Measurements from ENCODE around the gene GABBR2.

GABBR2 gene

GRCh38 chr9:98708933-98709911 is at the start of gene GABBR2:
GABBR2 (minus strand) TSS chr9:98708935; CDS start chr9:98708737, 198 bp downstream.
- DNase-seq (ENCODE audit: low spot score): no peak

DNA sequence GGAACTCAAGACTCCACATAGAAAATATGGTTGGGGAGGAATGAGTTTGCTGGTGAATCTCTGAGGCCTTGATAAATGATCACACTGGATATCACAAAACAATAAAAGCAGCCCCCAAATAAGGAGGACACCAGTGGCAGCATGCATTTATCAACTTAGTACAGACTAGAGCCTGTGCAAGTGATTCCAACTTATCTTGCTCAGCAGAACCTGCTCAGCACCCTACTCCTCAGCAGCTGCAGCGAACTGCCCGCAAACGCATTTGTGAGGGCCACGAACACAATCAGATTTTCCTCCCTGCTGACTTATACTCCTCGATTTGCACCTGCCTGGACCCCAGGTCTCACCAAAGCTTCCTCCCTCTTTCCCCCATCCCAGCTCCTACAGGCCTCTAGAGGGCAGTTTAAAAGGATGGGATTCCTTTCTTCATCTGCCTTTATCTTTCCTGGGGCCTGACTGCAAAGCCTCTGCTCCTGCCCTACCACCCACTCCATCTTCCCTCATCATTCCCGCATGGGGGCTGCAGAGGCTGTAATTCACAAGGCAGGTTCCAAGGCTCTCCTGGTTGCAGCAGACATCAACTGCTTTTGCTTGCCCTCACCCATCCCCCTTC is 46.4 kb upstream of the GABBR2 start:
- DNase-seq (ENCODE audit: low spot score): no peak

GRCh38 chr9:98751210-98751609 is 42.5 kb upstream of the GABBR2 start:
- no peak for DNase-seq (ENCODE audit: low spot score)

- no peak for DNase-seq (ENCODE audit: low spot score)
Measured at GRCh38 chr9:98750364-98751060, 41.8 kb upstream of the GABBR2 start.

DNA sequence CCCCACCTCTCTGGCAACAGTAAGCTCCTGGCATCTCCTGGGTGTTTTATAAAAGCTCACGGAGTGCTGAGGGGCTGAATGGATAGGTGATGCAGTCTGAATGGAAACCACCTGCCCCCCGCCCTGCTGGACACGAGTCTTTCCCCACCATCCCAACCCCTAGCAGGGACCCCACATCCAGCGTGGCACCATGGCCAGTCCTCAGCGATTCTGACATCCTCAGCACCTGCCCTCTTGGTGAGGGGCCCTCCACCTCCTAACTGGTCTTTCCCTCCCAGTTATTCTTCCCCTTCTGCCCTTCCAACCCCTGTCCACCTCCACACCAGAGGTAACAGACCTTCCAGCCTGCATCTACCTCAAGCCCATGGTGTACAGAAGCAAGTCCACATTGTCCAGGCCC is 38.7 kb upstream of the GABBR2 start:
- DNase-seq (ENCODE audit: low spot score): no peak

- DNase-seq (ENCODE audit: low spot score): no peak
Measured at GRCh38 chr9:98745470-98745869, 36.7 kb upstream of the GABBR2 start.

- DNase-seq (ENCODE audit: low spot score): no peak
Measured at GRCh38 chr9:98743818-98744611, 35.3 kb upstream of the GABBR2 start.

DNA sequence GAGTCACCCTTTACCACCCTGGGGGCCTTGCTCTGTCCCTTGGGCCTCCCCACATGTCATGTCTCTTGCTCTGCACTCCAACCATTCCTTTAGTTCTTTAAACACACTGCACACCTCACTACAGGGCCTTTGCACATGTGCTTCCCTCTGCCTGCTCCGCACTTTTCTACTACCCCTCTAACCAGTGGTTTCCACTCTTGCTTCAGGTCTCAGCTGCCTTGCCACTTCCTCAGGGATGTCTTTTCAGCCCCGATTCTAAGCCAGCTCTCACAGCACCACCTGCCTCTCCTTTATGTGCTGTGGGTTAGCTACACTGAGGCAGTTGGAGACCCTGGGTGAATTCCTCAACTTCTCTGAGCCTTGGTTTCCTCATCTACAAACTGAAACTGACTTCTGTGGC is 34.6 kb upstream of the GABBR2 start:
- no peak for DNase-seq (ENCODE audit: low spot score)

DNA sequence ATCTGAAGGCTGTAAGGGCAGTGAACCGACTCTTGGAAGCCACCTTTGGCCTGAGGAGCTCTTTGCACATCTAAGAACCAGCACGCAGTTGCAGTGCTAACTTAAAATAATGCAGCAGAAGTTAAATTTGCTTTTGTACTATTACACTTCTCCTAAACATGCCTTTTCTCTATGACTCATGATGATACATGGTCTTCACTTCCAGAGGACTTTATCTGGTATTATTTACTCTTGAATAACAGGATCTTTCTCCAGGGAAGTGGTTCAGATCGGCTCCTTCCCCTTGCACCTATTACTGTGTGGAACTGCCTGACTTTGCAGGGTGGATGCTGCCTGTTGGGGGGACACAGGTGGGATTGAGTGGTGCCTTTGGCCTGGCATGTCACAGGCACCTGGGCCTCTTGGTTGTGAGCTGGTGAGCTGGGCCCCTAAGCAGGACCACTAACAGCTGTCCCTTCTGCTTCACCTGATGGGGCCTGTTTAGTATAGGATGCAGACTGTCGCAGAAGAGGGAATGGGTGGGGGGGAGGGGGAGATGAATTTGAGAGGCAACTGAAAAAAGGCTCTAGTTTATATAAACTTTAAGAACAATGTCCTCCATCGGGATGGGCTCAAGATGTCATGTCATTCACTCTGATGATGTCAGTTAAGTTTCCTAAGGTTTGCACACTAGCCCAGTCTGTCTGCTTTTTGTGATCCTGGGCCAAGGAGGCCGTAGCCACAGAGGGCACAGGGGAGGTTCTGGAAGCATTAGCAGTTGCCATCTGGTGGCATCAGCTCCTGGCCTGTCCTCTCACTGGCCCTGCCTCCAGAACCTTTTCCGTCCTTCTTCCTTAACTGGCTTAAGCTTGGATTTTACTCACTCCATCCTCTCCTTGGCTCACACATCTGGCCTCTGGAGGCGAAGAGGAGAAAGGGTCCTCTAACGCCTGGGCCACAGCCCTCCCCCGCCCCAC is 33.9 kb upstream of the GABBR2 start:
- DNase-seq (ENCODE audit: low spot score): no peak

- DNase-seq (ENCODE audit: low spot score): no peak
Measured at GRCh38 chr9:98740226-98740881, 31.6 kb upstream of the GABBR2 start.

DNA sequence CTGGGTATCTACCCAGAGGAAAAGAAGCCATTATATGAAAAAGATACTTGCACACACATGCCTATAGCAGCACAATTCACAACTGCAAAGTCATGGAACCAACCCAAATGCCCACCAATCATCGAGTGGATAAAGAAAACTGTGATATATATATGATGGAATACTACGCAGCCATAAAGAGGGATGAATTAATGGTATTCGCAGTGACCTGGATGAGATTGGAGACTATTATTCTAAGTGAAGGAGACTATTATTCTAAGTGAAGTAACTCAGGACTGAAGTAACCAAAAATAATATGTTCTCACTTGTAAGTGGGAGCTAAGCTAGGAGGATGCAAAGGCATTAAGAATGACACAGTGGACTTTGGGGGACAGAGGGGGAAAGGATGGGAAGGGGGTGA is 30.0 kb upstream of the GABBR2 start:
- DNase-seq (ENCODE audit: low spot score): no peak

- DNase-seq (ENCODE audit: low spot score): no peak
Measured at GRCh38 chr9:98736226-98736625, 27.5 kb upstream of the GABBR2 start.

DNA sequence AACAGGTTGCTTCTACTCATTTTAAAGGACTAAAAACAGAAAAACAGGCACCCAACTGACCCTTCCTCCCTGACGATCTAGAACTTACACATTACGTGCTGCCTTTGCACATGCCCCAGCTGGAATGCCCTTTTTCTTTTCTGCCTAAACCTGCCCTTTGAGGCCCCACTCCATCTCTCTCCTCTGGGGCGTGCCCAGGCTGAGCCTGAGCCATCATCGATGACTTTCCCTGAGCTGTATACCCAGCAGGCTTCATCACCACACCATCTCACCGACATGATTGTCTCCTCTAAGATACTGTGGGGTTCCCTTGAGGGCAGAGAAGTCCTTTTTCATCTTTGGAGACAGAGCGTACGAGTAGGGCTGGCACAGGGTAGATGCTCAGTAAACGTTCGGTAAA is 24.1 kb upstream of the GABBR2 start:
- no peak for DNase-seq (ENCODE audit: low spot score)

GRCh38 chr9:98732091-98732490 is 23.4 kb upstream of the GABBR2 start:
- DNase-seq (ENCODE audit: low spot score): no peak

DNA sequence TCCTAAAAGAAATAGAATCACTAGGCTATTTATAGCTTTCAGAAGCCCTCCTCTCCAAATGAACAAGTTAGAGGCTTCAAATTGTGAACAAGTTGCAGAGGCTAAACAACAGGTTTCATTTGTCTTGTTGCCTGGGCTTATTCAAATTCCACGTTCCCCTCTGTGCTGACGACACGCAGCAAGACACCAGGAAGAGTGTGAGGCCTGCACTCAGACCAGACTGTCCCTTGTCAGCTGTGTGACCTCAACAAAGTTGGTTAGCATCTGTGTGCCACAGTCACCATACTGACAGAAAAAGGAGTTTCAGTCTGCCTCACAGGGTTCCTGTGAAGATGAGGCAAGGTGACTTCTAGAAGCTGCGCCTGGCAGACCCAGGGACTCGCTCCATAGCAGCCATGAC is 22.1 kb upstream of the GABBR2 start:
- DNase-seq (ENCODE audit: low spot score): no peak

DNA sequence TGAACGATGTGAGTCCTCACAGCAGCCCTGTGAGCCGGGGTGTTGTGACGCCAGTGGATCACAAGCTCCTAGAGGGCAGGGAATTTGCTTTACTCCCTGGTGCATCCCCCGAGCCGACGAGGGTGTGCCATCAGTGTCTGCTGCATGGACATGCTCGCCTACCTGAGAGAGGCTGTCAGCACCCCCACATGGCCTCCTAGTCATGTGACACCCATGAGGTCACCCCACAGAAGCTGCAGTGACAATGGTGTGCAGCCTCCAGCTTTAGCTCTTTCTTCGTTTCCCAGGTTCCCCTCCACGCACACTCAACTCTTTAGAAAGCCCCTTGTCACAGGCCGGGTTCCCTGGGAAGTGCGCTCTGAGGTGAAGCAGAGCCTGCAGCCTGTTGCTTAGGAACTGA is 19.8 kb upstream of the GABBR2 start:
- DNase-seq (ENCODE audit: low spot score): no peak

DNA sequence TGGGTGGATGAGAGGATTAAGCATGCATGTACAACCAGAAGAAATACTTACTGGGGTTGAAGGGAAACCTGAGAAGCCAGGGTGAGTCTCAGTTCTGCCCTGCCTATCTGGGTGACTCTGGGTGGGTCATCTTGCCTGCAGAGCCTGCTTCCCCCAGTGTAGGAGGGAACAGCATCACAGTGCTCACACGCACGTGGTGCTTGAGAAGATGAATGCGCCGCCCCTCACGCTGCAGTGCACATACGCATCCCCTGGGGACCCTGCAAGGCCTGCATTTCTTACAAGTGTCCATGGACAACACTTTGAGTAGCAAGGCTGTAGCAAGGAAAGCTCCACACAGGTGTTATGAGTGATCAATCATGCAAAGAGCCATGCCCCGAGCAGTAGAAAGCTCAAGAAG is 18.7 kb upstream of the GABBR2 start:
- no peak for DNase-seq (ENCODE audit: low spot score)

- DNase-seq (ENCODE audit: low spot score): peak; percentile 34
Measured at GRCh38 chr9:98726735-98727134, 18.0 kb upstream of the GABBR2 start.

- no peak for DNase-seq (ENCODE audit: low spot score)
Measured at GRCh38 chr9:98724810-98725530, 16.2 kb upstream of the GABBR2 start.

DNA sequence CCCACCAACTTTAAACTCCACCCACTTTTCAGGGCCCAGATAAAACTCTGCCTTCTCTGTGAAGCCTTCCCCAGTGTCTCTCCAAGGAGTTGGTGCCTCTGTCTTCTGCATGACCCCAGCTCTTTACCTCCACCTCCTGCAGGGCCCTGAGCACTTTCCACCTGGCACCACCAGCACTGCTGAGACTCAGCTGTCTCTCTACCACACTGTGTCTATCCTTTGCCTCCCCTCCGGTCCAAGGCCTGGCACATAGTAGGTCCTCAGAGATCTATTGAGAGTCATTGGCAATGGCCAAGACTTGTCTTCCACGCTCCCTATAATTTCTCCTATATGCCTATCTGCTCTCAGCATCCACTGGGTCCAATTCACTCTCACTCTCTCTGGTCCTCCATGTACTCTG is 12.9 kb upstream of the GABBR2 start:
- no peak for DNase-seq (ENCODE audit: low spot score)

Data from globus pallidus (tissue), 1 donor.